HG03196 (cell line): ENCODE data around the gene SRD5A1.

Source experiments
- ATAC-seq: cut with Tn5 transposase; IDR thresholded peaks from one replicate; pipeline ENCODE4 v1.9.1; 2021; ENCODE audit not compliant: unreplicated experiment

The SRD5A1 gene, protein sequence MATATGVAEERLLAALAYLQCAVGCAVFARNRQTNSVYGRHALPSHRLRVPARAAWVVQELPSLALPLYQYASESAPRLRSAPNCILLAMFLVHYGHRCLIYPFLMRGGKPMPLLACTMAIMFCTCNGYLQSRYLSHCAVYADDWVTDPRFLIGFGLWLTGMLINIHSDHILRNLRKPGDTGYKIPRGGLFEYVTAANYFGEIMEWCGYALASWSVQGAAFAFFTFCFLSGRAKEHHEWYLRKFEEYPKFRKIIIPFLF

DNA sequence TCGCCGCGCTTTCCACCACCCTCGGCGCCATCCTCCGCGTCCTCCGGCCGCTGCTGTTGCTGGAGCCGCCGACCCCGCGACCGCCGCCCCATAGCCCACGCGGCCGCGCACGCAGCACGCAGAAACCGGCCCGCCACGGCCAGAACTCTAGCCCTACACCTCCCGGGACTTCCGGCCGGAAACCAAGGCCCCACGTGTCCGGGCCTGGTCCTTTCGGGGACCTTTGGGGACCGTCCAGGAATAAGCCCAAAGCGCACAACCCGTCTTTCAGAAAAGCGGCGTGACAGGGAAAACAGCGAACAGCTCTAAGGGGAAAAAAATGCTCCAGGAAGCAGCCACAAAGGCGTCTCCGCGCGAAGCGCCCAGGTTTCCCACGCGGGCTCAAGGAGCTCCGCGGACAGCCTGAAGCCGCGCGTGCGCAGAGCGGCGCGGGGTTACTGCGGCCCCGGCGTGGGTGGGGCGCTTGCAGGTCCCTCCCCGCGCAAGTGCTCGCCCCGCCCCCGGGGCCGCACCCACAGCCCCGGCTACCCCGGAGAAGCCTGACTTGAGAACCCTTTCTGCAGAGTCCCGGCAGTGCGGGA lies at the start of gene SRD5A1, which contains the start of gene NSUN2:
SRD5A1 (plus strand) TSS at position 553 of the 581 bp plus-strand sequence. CDS start 137 bp downstream, outside the sequence.
NSUN2 (minus strand) TSS at position 157 of the 581 bp plus-strand sequence; CDS start at position 92, 65 bp downstream.
- peak; percentile 88 for ATAC-seq

DNA sequence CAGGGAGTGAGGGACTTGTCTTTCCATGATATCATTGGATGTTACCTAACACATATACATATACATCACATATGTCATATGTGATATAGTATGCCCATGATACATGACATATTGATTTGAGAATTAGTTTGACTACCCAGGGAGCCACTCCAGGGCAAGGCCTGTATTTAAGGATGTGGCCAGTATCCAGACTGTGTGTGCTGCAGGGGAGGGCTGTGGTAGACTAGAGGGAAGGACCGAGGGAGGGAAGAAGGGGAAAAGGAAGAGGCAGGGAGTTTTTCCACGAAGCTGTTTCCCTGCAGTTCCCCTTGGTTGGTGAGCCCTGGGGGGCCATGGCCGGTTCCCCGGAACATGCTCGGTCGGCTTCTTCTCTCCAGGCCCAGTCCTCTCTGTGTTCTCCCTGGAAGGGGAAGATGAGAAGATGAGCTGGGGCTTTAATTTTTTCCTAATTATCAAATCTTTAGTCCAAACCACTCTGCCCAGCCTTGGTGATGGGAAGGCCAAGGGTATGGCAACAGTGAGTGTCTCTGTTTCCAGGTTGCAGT lies 49.1 kb upstream of the SRD5A1 start:
- no peak for ATAC-seq

DNA sequence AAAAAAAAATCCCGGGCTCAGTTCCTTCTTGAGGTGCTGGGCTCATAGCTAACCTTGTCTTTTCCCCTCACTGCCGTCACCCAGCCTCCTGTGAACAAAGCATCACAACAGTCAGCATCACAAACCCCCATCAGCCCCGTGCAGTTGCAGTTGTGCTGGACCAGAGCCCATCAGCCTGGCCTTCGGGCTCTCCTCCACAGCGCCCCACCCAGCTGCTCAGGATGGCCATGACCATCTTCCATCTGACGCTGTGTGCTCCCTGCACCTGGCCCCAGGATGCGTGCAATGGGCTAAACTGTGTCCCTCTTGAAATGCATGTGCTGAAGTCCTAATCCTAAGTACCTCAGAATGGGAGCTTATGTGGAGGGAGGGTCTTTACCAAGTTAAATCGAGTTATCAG lies 48.5 kb upstream of the SRD5A1 start:
- no peak for ATAC-seq

DNA sequence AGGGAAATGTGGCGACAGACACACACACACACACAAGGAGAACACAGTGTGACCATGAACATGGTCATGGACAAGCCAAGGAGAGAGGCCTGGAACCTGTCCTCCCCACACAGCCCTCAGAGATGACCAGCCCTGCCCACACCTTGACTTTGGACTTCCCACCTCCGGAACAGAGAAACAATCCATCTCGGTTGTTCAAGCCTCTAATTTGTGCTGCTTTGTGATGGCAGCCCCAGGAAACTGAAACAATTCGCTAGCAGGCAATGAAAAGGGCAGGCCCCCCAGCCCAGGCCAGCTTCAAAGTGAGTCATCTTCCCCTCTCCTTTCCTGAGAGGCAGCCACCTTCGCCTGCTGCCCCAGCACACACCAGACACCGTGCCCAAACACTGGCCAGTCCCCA lies 48.1 kb upstream of the SRD5A1 start:
- no peak for ATAC-seq

DNA sequence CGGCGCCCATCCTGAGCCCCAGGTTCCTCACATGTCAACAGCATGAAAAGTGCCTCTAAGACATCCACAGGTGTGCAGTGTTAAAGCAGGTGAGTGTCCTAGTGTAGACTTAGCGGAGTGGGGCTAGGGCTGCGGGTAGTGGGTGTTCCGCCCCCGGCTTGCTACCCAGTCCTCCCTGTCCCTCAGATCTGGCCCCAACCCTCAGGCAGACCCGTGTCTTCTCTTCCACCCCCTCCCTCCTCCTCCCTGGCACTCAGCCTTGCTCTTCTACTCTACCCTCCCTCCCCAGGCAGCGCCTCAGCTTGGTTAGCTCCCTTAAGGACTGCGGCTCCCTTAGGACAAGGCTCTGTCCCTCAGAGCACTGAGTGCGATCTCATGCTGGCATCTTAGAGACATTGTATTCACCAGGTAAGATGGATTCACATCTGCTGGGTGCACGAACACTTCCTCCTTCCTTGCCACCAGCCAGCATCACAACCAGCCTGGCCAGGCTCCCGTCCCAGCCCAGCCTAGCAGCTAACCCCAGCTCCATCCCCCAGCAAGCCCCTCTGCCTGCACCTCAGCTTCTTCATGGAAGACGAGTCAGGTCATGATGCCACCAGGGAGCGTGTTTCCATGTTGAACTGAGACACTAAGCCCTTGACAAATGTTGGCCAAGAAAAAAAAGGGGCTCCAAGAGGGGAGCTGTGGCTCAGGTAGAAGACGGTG lies 47.1 kb upstream of the SRD5A1 start:
- ATAC-seq, result no peak

DNA sequence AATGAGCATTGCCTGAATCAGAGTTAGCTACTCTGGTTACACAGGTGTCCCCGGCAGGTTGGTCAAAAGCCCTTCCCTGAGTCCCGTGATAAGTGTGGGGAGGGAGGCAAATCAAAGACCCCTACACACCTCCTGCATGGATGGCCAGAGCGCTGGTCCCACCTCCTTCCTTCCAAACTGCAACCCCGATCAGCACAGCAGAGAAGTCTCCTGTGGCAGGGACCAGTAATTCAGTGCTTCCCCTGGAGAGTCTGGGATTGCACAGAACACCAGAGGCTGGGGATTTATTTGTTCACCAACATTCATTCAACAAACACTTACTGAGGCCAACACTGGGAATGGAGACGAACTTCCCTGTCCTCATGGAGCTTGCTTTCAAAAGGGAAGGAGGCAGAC lies 46.6 kb upstream of the SRD5A1 start:
- no peak for ATAC-seq

DNA sequence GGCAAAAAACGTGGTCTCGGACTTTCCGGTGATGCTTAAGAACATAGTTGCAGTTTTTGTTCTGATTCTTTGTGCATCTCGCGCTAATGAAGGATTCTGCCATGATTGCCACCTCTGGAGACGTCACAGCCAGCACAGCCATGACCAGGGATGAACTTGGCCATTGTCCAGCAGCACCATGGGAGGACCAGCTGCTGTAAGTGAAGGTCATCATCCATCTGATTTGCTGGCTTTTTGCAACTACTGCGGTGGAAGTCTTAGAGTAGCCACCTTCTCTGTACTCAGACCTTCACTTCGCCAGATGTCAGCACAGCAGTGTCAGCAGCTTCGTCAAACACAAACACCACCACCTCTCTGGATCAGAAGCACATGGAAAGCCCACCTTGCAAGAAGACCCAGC lies 46.1 kb upstream of the SRD5A1 start:
- ATAC-seq, result no peak

DNA sequence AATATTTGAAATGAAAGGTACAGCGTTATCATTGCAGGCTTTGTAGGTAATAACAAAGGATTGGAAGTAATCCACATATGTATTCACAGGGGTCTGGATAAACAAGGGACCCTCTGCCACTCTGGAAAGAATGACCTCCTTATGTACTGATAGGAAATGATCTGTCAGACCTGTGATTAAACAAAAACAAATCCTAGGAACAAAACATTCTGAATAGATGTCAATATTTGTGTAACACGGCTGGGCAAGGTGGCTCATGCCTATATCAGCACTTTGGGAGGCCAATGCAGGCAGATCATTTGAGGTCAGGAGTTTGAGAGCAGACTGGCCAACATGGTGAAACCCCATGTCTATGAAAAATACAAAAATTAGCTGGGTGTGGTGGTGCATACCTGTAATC lies 42.7 kb upstream of the SRD5A1 start:
- ATAC-seq, result no peak

DNA sequence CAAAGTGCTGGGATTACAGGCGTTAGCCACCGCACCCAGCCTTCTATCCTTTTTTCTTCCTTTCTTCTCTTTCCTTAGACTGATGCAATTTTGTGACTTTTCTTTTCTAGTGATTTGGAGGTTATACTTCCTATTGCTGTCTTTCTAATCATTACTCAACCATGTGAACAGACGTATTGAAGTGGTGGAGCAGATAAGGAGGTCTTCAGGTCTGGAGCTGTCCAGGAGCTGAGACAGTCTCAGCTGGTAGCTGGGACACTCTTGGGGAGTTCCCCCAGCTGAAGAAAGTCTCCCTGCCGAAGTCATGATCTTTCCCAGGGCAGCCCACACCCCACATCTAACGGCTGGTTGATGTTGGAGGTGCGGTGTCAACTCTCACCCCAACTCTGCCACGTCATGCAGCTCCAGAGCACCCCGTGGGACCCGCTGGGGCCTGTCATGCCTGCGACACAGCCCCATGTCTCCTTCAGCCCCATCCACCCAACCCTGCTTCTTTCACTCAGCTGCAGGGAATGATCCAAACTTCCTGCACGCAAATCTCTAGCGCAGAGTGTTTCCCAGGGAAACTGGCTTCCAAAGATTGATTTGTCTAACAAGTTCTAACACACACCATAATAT lies 41.5 kb upstream of the SRD5A1 start:
- ATAC-seq, result no peak

DNA sequence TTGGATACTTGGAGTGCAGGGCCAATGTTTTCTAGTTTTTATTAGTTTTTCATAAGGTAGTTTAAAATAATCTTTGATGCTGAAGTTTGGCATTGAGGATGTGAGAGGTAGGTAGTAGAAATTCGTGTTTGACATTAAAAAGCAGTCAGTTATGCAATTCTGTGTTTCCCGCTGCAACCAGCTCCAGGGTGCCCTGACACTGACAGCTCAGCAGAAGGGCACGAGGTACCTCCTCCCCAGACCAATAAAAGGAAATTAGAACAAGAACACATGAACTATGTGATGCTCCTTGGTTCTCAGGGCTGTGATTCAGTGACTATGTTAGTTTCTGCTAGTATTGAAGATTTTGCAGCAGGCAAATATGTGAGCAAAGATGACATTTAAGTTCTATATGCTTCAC lies 40.6 kb upstream of the SRD5A1 start:
- ATAC-seq, result no peak

DNA sequence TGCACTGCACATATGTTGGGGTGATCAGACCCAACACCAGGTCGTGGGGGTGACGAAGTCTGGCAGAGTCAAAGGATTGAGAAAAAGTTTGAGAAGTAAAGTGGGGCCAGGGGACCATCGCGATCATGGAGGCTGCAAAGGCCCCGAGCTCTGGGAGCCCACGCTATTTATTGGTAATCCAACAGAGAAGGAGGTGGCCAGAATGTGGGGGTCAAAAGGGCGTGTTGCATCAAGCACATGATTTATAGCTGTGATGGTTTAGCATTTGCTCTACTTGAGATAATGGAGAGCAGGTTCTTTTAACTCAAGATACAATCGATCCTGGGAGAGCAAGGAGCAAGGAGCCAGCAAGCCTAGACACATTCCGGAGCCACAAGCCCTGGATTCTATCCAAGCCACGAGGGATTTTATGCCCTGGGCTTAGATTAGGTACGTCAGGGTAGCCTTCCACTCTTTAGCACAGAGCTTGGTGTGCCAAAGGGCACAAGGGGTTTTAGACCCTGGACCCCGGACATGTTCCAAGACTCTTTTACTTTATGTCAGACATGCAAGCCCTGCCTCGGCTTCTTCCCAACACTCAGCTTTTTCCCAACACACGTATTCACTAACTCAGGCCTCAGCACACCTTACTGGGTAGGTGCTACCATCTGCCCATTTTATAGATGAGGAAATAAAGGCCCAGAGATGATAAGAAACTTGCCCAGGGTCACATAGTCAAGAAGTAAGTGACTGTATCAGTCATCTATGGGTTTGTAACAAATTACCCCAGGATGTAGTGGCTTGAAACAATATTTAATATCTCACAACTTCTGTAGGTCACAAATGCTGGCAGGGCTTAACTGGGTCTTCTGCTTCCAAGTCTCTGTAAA lies 39.9 kb upstream of the SRD5A1 start:
- ATAC-seq, result no peak

DNA sequence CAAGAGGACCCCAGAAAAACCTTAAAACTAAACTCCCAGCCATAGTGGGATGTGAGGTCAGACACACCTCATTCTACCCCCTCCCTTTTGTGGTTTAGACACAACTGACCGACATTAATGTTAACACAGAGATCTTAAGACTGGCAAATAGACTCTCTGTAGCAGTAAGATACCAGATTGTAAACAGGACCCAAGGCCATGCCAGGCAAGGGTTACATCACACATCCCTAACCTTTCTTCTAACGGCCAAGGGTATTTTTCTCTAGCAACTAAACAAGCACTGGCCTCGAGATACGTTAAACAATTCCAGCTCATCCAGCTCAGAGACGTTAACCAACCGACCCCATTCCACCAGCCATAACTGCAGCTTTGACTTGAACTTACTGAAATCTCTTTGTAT lies 39.2 kb upstream of the SRD5A1 start:
- no peak for ATAC-seq

DNA sequence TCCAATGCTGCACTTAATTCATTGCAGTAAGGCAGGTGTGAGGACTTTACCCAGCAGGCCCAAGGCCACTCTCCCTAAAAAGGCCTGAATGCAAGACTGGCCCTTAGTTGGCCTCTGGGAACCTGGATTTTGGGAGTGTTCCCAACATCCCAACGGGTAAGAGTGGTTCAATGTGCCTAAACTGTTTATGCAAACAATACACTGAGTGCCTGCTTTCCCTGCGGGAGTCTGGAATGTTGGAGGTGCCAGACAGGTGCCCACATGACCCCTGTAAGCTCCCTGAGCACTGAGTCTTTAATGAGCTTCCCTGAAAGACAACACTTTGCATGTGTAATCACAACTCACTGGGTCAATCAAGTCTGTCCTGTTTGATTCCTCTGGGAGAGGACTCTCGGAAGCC lies 37.8 kb upstream of the SRD5A1 start:
- no peak for ATAC-seq

DNA sequence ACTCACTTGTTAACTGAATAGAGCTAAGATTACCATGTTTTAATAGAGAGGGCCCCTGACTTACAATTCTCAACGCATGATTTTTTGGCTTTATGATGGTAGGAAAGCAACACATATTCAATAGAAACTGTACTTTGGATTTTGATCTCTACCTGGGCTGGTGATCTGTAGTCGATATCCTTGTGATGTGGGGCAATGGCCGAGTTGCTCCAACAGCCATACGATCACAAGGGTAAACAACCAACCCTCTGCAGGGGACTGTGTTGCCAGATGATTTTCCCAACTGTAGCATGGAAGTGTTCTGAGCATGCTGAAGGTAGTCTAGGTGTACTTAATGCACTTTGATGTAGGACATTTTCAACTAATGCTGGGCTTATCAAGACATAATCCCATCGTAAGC lies 36.9 kb upstream of the SRD5A1 start:
- no peak for ATAC-seq

DNA sequence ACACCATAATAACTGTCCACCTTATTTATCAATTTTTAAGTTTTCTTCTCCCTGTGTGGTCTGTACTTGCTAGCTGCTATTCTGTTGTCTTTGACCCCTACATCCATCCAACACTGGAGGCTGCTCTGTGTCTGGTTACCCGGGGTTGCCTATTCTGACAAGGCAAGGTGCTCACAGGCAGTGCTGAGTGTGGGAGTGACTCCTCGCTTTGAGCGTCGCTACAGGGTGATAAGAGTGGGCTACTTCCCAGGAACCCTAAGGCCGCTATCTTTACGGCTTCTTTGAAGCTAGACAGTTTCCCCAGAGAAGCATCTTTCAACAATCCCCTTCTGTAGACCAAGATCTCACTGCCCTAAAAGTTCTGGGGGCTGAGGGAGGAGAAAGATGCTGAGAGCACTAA lies 35.7 kb upstream of the SRD5A1 start:
- ATAC-seq, result no peak

DNA sequence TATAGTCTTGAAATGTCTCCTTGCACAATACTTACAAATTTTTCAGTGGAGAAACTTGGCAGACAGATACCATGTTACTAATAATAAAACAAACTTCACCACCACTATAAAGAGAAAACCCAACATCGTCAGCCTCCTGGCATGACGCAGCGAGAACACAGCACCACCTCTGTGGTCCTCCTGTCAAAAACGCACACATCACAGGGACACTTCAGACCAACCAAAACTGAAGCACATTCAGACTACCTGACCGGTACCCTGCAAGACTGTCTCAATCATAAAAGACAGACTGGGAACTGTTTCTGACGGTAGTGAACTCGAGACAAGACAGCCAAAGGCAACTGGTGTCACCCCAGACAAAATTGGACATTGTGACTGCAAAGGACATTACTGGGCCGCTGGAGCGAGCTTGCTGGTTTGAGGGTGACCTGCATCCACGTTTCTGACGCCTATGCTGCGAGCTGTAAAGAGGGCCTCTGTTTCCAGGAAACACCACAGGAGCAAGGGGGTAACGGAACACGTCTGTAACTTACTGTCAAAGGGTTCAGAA lies 34.8 kb upstream of the SRD5A1 start:
- no peak for ATAC-seq

DNA sequence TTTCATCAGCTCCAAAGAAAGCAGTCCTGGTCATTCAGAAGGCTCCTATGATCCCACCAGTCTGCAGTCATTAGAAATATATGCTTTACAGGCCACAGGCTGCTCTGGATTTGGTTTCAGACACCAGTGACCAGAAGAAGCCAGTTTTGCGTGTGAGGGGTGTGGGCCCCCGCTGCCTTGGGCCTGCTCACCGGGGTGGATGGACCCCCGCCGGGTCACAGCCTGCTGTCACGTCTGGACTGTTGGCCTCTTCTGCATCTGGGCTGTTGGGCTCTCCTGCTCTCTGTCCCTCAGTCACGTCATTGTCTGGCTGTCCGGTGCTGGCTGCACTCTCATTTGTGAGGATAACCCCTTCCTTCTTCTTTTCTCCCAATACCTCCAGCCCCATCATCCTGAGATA lies 33.5 kb upstream of the SRD5A1 start:
- ATAC-seq, result no peak

DNA sequence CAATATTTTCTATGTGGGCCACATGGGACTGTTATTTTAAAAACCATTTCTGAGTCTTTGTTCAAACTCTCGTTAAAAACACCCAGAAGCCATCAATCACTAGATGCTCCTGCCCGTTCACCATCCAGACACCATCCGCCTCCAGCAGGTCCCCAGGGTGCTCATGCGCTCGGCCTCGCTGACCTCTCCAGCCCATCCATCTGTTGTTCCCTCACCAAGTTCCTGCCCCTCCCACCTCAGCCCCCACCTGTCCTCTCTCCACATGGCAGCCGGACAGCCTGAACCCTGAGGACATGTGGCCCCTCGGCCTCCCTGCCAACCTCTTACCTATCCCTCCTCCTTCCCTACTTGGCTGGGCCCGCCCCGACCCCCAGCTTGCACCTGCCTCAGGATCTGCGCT lies 32.0 kb upstream of the SRD5A1 start:
- ATAC-seq, result no peak

DNA sequence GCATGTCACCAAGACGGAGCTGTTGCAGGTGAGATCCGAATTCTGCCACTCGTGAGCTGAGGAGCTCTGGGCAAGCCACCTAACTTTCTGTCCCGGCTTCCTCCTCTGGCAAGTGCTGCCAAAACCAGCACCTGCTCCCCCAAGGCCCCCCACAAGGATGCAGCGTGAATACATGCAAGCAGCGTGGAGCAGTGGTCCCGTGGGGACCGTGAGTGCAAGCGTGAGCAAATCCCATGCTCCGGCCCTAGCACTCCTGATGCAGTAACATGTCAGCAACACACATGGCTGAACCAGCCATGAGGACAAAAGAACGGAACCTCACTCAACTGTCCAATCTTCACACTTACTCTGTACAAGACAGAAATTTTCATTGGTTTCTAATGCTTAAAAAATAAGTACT lies 31.4 kb upstream of the SRD5A1 start:
- ATAC-seq, result no peak

DNA sequence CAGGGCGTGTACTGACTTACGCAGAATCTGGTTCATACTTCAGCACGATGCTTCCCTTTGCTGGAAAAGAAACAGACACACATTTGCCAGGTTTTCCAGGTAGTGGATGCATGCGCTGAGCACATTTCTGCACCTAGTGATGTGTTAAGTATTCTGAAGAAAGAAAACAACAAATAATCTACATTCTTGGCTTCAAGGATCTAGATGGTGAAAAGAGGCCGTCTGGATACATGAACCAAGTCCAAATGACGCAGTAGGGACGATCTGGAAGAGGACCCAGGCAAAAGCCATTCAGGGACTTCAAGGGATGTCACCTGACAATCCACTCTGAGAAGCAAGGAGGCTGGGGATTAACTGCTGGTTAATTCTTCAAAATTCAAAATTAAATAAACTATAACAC lies 30.8 kb upstream of the SRD5A1 start:
- ATAC-seq, result no peak
